Gastroesophageal sphincter (tissue), 4 donors: Measurements from ENCODE around the gene PRR22. TPM values are rescaled to one million over a fixed set of nuclear protein-coding genes. Genes with fewer than 3 reads are reported as not detected.

ENCODE experiments used
- ATAC-seq: fragments of 150-250 bp; one replicate; pipeline ENCODE4 v1.9.1; 2016; ENCODE audit warnings: mild to moderate bottlenecking, moderate library complexity
- H3K27ac ChIP-seq, 4 donors: fragments of 200-600 bp; sonication (generic) in 3 of 4; 1 replicate in 3 of 4; 2 replicates in 1 of 4; pipeline ENCODE4 v1.5.1; 2016 to 2019
- H3K27me3 ChIP-seq: fragments of 200-600 bp; sonication (generic); one replicate; pipeline ENCODE4 v1.5.1; 2019
- H3K36me3 ChIP-seq, 2 donors: fragments of 200-600 bp; sonication (generic); one replicate each; pipeline ENCODE4 v1.5.1; 2019; ENCODE audit warnings: control low read depth in 1 of 2
- H3K4me1 ChIP-seq, 3 donors: fragments of 200-600 bp; sonication (generic); 1 replicate in 2 of 3; 2 replicates in 1 of 3; pipeline ENCODE4 v1.5.1; 2016 to 2019; ENCODE audit warnings: control low read depth in 2 of 3
- H3K4me3 ChIP-seq, 2 donors: fragments of 200-600 bp; sonication (generic); one replicate each; pipeline ENCODE4 v1.5.1; 2019; ENCODE audit warnings: mild to moderate bottlenecking in 1 of 2, moderate library complexity in 1 of 2
- H3K9me3 ChIP-seq, 3 donors: fragments of 200-600 bp; sonication (generic); one replicate each; pipeline ENCODE4 v1.5.1; 2017 to 2019; ENCODE audit warnings: control low read depth in 2 of 3
- EP300 ChIP-seq: sonication (generic); formaldehyde crosslinking; IDR thresholded peaks from one replicate; pipeline ENCODE4 v1.6.1; 2017; ENCODE audit warnings: antibody characterized with exemption, mild to moderate bottlenecking
- POLR2A ChIP-seq, 2 donors: fragments of 450-650 bp; IDR thresholded peaks; one replicate each; pipeline ENCODE4 v1.6.1; 2017; ENCODE audit warnings: antibody characterized with exemption in 2 of 2, mild to moderate bottlenecking in 2 of 2, moderate library complexity in 1 of 2
- POLR2AphosphoS5 ChIP-seq: sonication (generic); formaldehyde crosslinking; IDR thresholded peaks from one replicate; pipeline ENCODE4 v1.6.1; 2017; ENCODE audit warnings: antibody characterized with exemption
- WGBS, 2 donors: methylation state at CpG; one replicate each; pipeline ENCODE4 v1.1.5; 2018; ENCODE audit warnings: low coverage in 1 of 2; 5-methylcytosine and 5-hydroxymethylcytosine counted together
- total RNA-seq, 4 donors: library from RNA; depleted of rRNA; stranded (reverse); fragments of >200 nt; gene quantifications; one replicate each; pipeline ENCODE4 v1.1.0, GENCODE V29; 2016
- TF ChIP-seq, protein P1 (sequence below), 4 experiments: fragments of 200-600 bp in 2 of 4; fragments of 450-650 bp in 2 of 4; sonication (generic) in 1 of 4; IDR thresholded peaks; one replicate each; pipeline ENCODE4 v1.5.1; 2017 to 2019; ENCODE audit warnings: antibody characterized with exemption in 4 of 4, mild to moderate bottlenecking in 2 of 4, moderate library complexity in 2 of 4

Gene PRR22
- total RNA-seq, 4 donors from 2014 or later: 0.40 TPM; not detected in 3

DNA sequence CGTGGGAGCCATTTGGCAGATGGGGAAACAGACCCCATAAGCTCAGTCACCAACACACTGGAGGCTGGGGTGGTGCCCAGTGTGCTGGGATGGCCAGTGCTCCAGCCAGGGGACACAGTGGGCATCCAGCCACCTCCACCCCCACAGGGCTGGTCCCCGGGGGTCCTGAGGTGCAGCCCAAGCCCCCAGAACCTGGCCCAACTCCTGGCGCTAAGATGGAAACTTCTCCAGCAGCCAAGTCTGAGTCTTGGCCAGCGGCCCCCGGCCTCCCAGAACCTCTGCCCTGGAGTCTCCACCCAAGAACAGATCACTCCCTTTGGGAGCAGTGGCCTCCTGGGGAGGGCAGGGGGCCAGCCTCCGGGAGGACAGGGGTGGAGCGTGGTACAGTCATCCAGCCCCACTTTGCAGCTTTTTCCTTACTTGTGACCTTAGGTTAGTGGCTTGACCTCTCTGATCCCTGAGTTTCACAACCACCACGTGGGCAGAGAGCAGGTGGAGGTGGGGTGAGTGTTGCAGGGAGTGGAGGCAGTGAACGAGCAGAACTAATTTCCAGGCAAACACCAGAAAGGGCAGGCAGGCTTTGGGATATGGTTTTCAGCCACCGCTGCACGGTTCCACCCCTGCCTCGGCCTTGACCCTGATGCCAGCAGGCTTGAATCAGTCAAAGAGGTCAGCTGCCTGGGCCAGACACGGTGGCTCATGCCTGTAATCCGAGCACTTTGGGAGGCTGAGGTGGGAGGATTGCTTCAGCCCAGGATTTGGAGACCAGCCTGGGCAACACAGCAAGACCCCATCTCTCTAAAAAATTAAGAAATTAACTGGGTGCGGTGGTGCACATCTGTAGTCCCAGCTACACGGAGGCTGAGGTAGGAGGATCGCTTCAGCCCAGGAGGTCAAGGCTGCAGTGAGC lies 16.1 kb upstream of the PRR22 start:
- H3K9me3 ChIP-seq: no peaks in the 10 kb centered on the region
- WGBS, 2 donors: 77 to 81% methylated on average over 5 to 8 of the region's 17 CpGs
- no peak for ATAC-seq
- peaks cover 54% of the 10 kb centered on the region for H3K27me3 ChIP-seq
- TF ChIP-seq, protein P1, sequence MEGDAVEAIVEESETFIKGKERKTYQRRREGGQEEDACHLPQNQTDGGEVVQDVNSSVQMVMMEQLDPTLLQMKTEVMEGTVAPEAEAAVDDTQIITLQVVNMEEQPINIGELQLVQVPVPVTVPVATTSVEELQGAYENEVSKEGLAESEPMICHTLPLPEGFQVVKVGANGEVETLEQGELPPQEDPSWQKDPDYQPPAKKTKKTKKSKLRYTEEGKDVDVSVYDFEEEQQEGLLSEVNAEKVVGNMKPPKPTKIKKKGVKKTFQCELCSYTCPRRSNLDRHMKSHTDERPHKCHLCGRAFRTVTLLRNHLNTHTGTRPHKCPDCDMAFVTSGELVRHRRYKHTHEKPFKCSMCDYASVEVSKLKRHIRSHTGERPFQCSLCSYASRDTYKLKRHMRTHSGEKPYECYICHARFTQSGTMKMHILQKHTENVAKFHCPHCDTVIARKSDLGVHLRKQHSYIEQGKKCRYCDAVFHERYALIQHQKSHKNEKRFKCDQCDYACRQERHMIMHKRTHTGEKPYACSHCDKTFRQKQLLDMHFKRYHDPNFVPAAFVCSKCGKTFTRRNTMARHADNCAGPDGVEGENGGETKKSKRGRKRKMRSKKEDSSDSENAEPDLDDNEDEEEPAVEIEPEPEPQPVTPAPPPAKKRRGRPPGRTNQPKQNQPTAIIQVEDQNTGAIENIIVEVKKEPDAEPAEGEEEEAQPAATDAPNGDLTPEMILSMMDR (IDR thresholded peaks at IDR 0.05): no peak
- TF ChIP-seq POLR2A (IDR thresholded peaks at IDR 0.05) (no peak), EP300 (no peak), POLR2AphosphoS5 (no peak)
- H3K27ac ChIP-seq: no peak overlapping the region
- no peak overlapping the region for H3K4me3 ChIP-seq
- peaks cover 0 to 25% (median 10%) of the 10 kb centered on the region in 3 donors for H3K4me1 ChIP-seq
- no peaks in the 10 kb centered on the region for H3K36me3 ChIP-seq

DNA sequence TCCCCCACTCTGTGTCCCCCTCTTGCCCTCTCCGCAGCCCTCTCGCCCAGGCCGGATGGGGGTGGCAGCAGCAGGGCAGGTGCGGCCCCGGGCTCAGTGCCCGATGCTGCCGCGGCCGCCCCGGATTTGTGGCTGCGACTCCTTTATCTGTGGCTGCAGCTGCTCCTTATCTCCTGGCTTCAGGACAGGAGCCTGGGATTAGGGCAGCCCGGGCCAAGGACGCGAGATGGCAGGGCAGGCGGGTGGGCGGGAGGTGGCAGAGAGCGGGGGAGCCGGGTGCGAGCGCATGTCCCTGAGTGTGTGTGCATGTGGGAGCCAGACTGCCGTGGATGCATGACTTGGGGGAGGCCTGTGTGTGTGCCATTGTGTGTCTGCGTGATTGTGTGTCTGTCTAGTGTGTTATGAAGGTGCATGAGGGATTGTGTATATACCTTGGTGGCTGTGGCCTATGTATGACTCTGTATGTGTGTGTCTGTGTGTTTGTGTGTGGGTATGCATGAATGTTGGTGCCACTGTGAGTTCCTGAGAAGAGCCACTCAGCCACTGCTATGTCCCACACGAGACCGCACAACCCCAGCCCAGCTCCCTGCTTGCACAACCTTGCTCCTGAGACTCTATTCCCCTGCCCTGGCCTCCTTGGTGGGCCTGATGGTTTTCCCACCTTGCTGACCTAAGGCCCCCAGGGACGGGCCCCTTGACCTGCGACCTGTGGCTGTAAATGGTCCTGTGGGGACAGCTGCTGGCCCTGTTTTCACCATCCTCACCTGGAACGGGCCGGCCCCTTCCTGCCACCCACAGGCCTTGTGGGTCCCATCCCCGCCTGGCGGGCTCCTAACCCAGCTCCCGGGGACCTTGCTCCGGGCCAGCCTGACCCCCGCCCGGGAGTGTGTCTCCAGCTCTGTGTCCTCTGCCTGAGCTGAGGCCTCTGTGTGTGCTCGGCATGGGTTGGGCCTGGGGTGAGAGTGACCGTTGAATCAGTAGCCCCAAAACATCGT lies 15.0 kb upstream of the PRR22 start:
- TF ChIP-seq POLR2A (IDR thresholded peaks at IDR 0.05) (no peak), POLR2AphosphoS5 (no peak), EP300 (no peak)
- TF ChIP-seq, protein P1 (IDR thresholded peaks at IDR 0.05): no peak
- ATAC-seq: no peak
- Histone ChIP-seq H3K27ac (no peak overlapping the region), H3K9me3 (no peaks in the 10 kb centered on the region), H3K4me1 (peaks cover 0 to 19% (median 9%) of the 10 kb centered on the region in 3 donors), H3K4me3 (no peak overlapping the region), H3K36me3 (no peaks in the 10 kb centered on the region), H3K27me3 (peaks cover 52% of the 10 kb centered on the region)
- 81% methylated on average over 3 of the region's 37 CpGs; no CpG with 5 or more reads in 1 of the 2 donors for whole genome bisulfite sequencing, 2 donors

DNA sequence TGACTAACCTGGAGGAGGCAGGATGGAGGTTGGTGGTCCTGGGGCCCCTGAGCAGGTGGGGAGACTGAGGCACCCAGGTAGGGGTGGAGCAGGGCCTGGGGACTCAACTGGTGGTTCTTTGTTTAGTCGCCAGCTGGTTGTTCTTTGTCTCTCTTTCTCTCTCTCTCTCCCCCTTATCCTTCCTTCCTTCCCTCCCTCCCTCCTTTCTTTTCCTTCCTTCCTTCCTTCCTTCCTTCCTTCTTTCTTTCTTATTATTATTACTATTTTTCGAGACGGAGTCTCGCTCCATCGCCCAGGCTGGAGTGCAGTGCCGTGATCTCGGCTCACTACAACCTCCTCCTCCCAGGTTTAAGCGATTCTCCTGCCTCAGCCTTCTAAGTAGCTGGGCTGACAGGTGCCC lies 13.7 kb upstream of the PRR22 start:
- TF ChIP-seq POLR2A (IDR thresholded peaks at IDR 0.05): no peak
- no peak for TF ChIP-seq POLR2AphosphoS5
- TF ChIP-seq EP300: no peak
- TF ChIP-seq, protein P1 (IDR thresholded peaks at IDR 0.05): no peak
- 87% methylated on average over 7 of the region's 8 CpGs; no CpG with 5 or more reads in 1 of the 2 donors for WGBS, 2 donors
- no peak for ATAC-seq

DNA sequence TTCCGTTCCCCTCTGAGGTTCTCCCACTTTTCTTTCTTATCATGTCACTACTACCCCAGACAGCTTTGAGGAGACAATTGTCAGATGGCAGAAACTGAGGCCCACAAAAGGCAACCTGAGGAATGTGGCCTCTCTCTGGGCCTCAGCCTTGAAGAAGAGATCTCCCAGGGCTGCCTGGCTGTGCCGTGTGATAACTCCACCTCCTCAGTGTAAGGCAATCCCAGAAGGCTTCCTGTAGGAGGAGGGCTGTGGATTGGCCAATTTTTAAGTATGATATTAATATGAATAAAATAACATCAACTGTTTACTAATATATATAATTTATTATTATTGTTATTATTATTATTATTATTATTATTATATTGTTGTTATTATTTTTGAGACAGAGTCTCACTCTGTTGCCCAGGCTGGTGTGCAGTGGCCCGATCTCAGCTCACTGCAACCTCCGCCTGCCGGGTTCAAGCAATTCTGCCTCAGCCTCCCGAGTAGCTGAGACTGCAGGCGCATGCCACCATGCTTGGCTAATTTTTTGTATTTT lies 10.9 kb upstream of the PRR22 start:
- 73 to 87% methylated on average over 2 to 7 of the region's 7 CpGs for WGBS, 2 donors

More for the DNA sequence above, 13.7 kb upstream of the PRR22 start:
- no peak overlapping the region for H3K27ac ChIP-seq
- H3K9me3 ChIP-seq: no peaks in the 10 kb centered on the region
- H3K36me3 ChIP-seq: no peaks in the 10 kb centered on the region
- H3K4me1 ChIP-seq: peaks cover 0 to 7% (median 0%) of the 10 kb centered on the region in 3 donors
- H3K27me3 ChIP-seq: peaks cover 40% of the 10 kb centered on the region
- H3K4me3 ChIP-seq: no peak overlapping the region

More for the DNA sequence above, 10.9 kb upstream of the PRR22 start:
- no peak overlapping the region for H3K27ac ChIP-seq
- H3K4me1 ChIP-seq: no peaks in the 10 kb centered on the region
- ATAC-seq: no peak
- H3K4me3 ChIP-seq: no peak overlapping the region
- H3K36me3 ChIP-seq: no peaks in the 10 kb centered on the region
- no peaks in the 10 kb centered on the region for H3K9me3 ChIP-seq
- peaks cover 12% of the 10 kb centered on the region for H3K27me3 ChIP-seq
- TF ChIP-seq POLR2AphosphoS5 (no peak), EP300 (no peak), POLR2A (IDR thresholded peaks at IDR 0.05) (no peak)
- TF ChIP-seq, protein P1 (IDR thresholded peaks at IDR 0.05): no peak
